ENCODE data around the gene SRRM5.
"Not testable (repeated sequence)": the region's sequence is repeated elsewhere in the genome, so short reads cannot be mapped to it uniquely, and the experiment has no call there.

Gene SRRM5

DNA sequence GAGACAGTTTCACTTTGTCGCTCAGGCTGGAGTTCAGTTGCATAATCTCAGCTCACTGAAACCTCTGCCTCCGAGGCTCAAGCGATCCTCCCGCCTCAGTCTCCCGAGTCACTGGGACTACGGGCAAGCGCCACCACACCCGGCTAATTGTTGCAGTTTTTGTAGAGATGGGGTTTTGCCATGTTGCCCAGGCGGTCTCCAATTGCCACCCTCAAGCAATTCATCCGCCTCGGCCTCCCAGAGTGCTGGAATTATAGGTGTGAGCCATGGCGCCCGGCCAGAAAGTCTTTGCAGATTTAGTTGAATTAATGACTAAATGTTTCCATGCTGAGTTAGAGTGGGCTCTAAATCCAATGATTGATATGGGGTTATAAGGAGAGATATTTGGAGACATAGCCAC is 32.3 kb downstream of the SRRM5 start:
- Mint-ChIP-seq H3K36me3 (ENCODE audit: low read depth) (peaks cover 3% of the 10 kb centered on the region), H3K4me1 (ENCODE audit: low read depth) (peaks cover 1% of the 10 kb centered on the region), H3K27ac (no peak overlapping the region)

GRCh38 chr19:43648633-43649032 is 36.7 kb downstream of the SRRM5 start:
- peaks cover 1% of the 10 kb centered on the region for H3K4me1 Mint-ChIP-seq (ENCODE audit: low read depth)
- H3K27ac Mint-ChIP-seq = no peak overlapping the region
- H3K9me3 Mint-ChIP-seq = no peaks in the 10 kb centered on the region
- DNase-seq (ENCODE audit: low spot score) = no peak
- no peak overlapping the region for H3K4me3 Mint-ChIP-seq
- H3K27me3 Mint-ChIP-seq (ENCODE audit: low read depth) = no peaks in the 10 kb centered on the region
- H3K36me3 Mint-ChIP-seq (ENCODE audit: low read depth) = peaks cover 13% of the 10 kb centered on the region

More for the DNA sequence above, 32.3 kb downstream of the SRRM5 start:
- Mint-ChIP-seq H3K9me3 (no peaks in the 10 kb centered on the region), H3K4me3 (no peak overlapping the region), H3K27me3 (ENCODE audit: low read depth) (peaks cover 21% of the 10 kb centered on the region)
- DNase-seq (ENCODE audit: low spot score) = no peak

GRCh38 chr19:43649514-43649913 is 37.6 kb downstream of the SRRM5 start:
- no peak overlapping the region for H3K4me3 Mint-ChIP-seq
- peaks cover 15% of the 10 kb centered on the region for H3K36me3 Mint-ChIP-seq (ENCODE audit: low read depth)
- peaks cover 1% of the 10 kb centered on the region for H3K4me1 Mint-ChIP-seq (ENCODE audit: low read depth)
- no peak overlapping the region for H3K27ac Mint-ChIP-seq
- no peak for DNase-seq (ENCODE audit: low spot score)
- H3K9me3 Mint-ChIP-seq = no peaks in the 10 kb centered on the region
- no peaks in the 10 kb centered on the region for H3K27me3 Mint-ChIP-seq (ENCODE audit: low read depth)

DNA sequence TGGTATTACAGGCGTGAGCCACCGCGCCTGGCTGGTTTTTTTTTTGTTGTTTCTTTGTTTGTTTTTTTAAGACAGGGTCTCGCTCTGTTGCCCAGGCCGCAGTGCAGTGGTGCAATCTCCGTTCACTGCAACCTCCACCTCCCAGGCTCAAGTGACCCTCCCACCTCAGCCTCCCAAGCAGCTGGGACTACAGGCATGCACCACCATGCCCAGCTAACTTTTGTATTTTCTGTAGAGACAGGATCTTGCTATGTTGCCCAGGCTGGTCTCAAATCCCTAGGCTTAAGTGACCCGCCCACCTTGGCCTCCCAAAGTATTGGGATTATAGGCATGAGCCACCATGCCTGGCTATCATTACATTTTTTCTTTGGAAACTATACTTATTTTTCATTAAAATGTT is 38.4 kb downstream of the SRRM5 start:
- not testable (repeated sequence) for H3K27me3 Mint-ChIP-seq (ENCODE audit: low read depth); DNase-seq (ENCODE audit: low spot score); H3K4me3 Mint-ChIP-seq; H3K27ac Mint-ChIP-seq; H3K4me1 Mint-ChIP-seq (ENCODE audit: low read depth); H3K9me3 Mint-ChIP-seq
- H3K36me3 Mint-ChIP-seq (ENCODE audit: low read depth) = peaks cover 20% of the 10 kb centered on the region

GRCh38 chr19:43651758-43652545 is 40.1 kb downstream of the SRRM5 start:
- no peak overlapping the region for H3K4me3 Mint-ChIP-seq
- peaks cover 32% of the 10 kb centered on the region for H3K36me3 Mint-ChIP-seq (ENCODE audit: low read depth)
- no peaks in the 10 kb centered on the region for H3K9me3 Mint-ChIP-seq
- peaks cover 1% of the 10 kb centered on the region for H3K4me1 Mint-ChIP-seq (ENCODE audit: low read depth)
- peak; percentile 27 for DNase-seq (ENCODE audit: low spot score)
- H3K27me3 Mint-ChIP-seq (ENCODE audit: low read depth) = no peaks in the 10 kb centered on the region
- no peak overlapping the region for H3K27ac Mint-ChIP-seq

- Mint-ChIP-seq H3K9me3 (no peaks in the 10 kb centered on the region), H3K36me3 (ENCODE audit: low read depth) (peaks cover 37% of the 10 kb centered on the region), H3K27ac (no peak overlapping the region), H3K4me3 (no peak overlapping the region), H3K27me3 (ENCODE audit: low read depth) (no peaks in the 10 kb centered on the region), H3K4me1 (ENCODE audit: low read depth) (peaks cover 1% of the 10 kb centered on the region)
- DNase-seq (ENCODE audit: low spot score) = no peak
These were observed 40.6 kb downstream of the SRRM5 start for GRCh38 chr19:43652546-43652874.

DNA sequence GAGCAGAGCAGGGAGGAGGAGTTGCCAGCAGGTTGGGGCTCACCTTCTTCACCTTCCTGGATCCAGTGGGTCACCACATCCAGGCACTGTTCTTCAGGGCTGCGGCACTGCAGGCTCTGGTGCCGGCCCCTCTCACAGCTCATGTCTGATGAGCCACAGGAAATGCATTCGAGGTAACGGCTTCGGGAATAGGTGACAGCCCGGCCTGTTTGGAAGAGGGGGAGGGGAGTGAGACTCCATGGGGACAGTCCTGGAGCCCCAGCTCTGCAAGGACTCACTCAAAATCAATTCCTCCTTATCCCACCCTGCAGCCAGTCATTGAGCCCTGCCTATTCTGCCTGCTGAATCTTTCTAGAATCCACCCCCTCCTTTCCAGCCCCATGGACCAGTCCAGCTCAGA is 44.5 kb downstream of the SRRM5 start:
- H3K4me3 Mint-ChIP-seq = no peak overlapping the region
- DNase-seq (ENCODE audit: low spot score) = no peak
- H3K27ac Mint-ChIP-seq = no peak overlapping the region
- H3K36me3 Mint-ChIP-seq (ENCODE audit: low read depth) = peaks cover 53% of the 10 kb centered on the region
- peaks cover 4% of the 10 kb centered on the region for H3K9me3 Mint-ChIP-seq
- peaks cover 1% of the 10 kb centered on the region for H3K4me1 Mint-ChIP-seq (ENCODE audit: low read depth)
- H3K27me3 Mint-ChIP-seq (ENCODE audit: low read depth) = no peaks in the 10 kb centered on the region

DNA sequence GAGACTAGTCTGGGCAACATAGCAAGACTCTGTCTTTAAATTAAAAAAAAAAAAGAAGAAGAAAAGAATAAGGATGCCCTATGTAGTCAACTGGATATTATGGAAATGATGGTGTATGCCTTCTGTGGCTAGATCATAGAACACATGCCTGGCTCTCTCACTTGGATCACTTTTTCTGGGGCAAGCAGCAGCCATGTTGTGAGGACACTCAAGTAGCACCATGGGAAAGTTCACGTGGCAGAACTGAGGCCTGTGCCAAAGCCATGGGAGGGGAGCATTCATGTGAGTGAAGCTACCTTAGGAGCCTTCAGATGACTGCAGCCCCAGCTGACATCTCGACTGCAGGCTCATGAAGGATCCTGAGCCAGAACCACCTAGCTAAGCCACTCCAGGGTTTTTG is 46.1 kb downstream of the SRRM5 start:
- Mint-ChIP-seq H3K9me3 (peaks cover 4% of the 10 kb centered on the region), H3K27me3 (ENCODE audit: low read depth) (no peaks in the 10 kb centered on the region), H3K36me3 (ENCODE audit: low read depth) (peaks cover 56% of the 10 kb centered on the region), H3K4me3 (no peak overlapping the region), H3K4me1 (ENCODE audit: low read depth) (no peaks in the 10 kb centered on the region), H3K27ac (no peak overlapping the region)
- DNase-seq (ENCODE audit: low spot score) = no peak

- H3K9me3 Mint-ChIP-seq = peaks cover 4% of the 10 kb centered on the region
- DNase-seq (ENCODE audit: low spot score) = no peak
- no peak overlapping the region for H3K4me3 Mint-ChIP-seq
- peaks cover under 1% of the 10 kb centered on the region for H3K4me1 Mint-ChIP-seq (ENCODE audit: low read depth)
- H3K27me3 Mint-ChIP-seq (ENCODE audit: low read depth) = no peaks in the 10 kb centered on the region
- peaks cover 52% of the 10 kb centered on the region for H3K36me3 Mint-ChIP-seq (ENCODE audit: low read depth)
- H3K27ac Mint-ChIP-seq = no peak overlapping the region
These were observed 46.6 kb downstream of the SRRM5 start for GRCh38 chr19:43658494-43658893.

GRCh38 chr19:43660301-43660970 is 48.5 kb downstream of the SRRM5 start:
- no peak overlapping the region for H3K4me3 Mint-ChIP-seq
- no peak overlapping the region for H3K27ac Mint-ChIP-seq
- peaks cover 58% of the 10 kb centered on the region for H3K36me3 Mint-ChIP-seq (ENCODE audit: low read depth)
- no peaks in the 10 kb centered on the region for H3K27me3 Mint-ChIP-seq (ENCODE audit: low read depth)
- no peak for DNase-seq (ENCODE audit: low spot score)
- peaks cover 16% of the 10 kb centered on the region for H3K4me1 Mint-ChIP-seq (ENCODE audit: low read depth)
- peaks cover 4% of the 10 kb centered on the region for H3K9me3 Mint-ChIP-seq

DNA sequence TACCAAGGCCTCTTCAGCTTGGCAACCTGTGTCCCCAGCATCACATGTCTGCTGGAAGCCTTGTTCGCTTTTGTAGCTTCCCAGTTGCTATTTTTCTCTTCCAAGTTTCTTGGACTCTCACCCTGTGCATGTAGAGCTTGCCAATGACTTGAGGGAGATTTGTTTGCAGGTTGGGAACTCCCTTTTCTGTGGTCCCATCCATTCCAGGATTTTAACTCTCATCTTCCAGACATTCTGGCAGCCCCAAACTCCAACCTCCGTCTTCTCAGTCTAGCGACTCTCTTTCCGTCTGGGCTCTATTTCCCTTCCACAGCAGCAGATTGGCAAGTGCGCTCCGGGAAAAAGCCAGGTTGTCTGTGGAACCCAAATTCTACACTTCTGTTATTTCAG is 49.1 kb downstream of the SRRM5 start:
- H3K27me3 Mint-ChIP-seq (ENCODE audit: low read depth) = no peaks in the 10 kb centered on the region
- peaks cover 53% of the 10 kb centered on the region for H3K36me3 Mint-ChIP-seq (ENCODE audit: low read depth)
- H3K4me1 Mint-ChIP-seq (ENCODE audit: low read depth) = peaks cover 16% of the 10 kb centered on the region
- no peak overlapping the region for H3K27ac Mint-ChIP-seq
- H3K9me3 Mint-ChIP-seq = peaks cover 4% of the 10 kb centered on the region
- no peak overlapping the region for H3K4me3 Mint-ChIP-seq
- DNase-seq (ENCODE audit: low spot score) = no peak

DNA sequence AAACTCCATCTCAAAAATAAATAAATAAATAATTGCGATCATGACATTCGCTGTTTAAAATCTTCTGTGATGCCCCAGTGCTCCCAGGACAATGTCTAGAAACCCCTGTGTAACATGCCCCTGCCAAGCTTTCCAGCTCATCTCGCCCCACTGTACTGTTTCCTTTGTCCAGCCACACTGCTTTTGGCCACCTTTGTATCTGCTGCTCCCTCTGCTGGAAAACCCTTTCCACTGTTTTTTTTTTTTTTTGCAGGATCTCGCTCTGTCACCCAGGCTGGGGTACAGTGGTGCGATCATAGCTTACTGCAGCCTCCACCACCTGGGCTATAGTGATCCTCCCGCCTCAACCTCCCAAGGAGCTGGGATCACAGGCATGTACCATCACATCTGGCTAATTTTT is 50.6 kb downstream of the SRRM5 start:
- H3K9me3 Mint-ChIP-seq = peaks cover 4% of the 10 kb centered on the region
- no peak overlapping the region for H3K4me3 Mint-ChIP-seq
- no peaks in the 10 kb centered on the region for H3K27me3 Mint-ChIP-seq (ENCODE audit: low read depth)
- H3K27ac Mint-ChIP-seq = no peak overlapping the region
- H3K36me3 Mint-ChIP-seq (ENCODE audit: low read depth) = peaks cover 53% of the 10 kb centered on the region
- DNase-seq (ENCODE audit: low spot score) = no peak
- H3K4me1 Mint-ChIP-seq (ENCODE audit: low read depth) = peaks cover 18% of the 10 kb centered on the region

- H3K27ac Mint-ChIP-seq = peak overlapping the region; percentile 65
- peak; percentile 16 for DNase-seq (ENCODE audit: low spot score)
- peaks cover 52% of the 10 kb centered on the region for H3K36me3 Mint-ChIP-seq (ENCODE audit: low read depth)
- H3K9me3 Mint-ChIP-seq = no peaks in the 10 kb centered on the region
- peak overlapping the region; percentile 66 for H3K4me3 Mint-ChIP-seq
- no peaks in the 10 kb centered on the region for H3K27me3 Mint-ChIP-seq (ENCODE audit: low read depth)
- H3K4me1 Mint-ChIP-seq (ENCODE audit: low read depth) = peaks cover 27% of the 10 kb centered on the region
These were observed 52.1 kb downstream of the SRRM5 start for GRCh38 chr19:43664018-43664417.
